Medulla oblongata (tissue), 1 donor: ENCODE data around the gene RNF150.

Experiments
- DNase-seq: peaks from one replicate; pipeline ENCODE4 v3.0.0-alpha.2; 2015; ENCODE audit errors: extremely low spot score

Gene RNF150

DNA sequence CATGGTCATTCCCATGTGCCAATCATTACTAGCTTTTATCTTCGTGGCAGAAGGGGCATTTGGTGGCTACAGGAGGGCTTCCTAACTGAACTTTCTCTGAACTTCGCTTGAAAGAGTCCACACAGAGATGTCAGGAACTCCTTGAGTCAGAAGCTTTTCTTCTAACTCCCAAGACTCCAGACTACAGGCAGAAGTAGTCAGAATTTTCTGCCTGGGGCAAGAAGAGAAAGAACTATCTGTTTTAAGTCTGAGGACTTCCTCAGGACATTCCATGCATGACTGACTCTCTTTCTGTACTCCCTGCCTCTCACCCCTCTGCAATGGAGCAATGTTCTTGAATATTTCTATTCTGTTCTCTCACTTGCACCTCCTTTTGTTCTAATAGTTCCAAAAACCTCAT is 206.6 kb downstream of the RNF150 start:
- no peak for DNase-seq

DNA sequence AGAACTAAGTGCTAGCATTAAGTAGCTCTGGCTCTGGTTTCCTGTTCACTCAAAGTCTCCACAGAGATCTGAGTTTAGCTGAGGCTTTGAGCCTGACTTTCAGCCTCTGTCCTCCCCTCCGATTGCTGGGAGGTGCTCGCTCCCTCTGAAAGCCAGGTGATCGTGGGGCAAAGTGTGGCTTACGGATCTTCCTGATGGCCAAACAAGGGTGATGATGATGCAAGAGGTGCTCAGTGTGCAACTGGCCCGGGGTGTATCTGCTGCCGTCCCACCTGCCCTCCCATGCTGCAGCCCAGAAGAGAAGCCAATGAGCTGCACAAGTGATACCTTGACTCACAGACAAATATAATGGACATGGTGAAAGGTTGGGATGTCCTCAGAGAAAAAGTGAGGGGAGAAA is 207.9 kb downstream of the RNF150 start:
- DNase-seq: no peak

- DNase-seq: no peak
Observed at GRCh38 chr4:140924761-140925392, 208.4 kb downstream of the RNF150 start.

DNA sequence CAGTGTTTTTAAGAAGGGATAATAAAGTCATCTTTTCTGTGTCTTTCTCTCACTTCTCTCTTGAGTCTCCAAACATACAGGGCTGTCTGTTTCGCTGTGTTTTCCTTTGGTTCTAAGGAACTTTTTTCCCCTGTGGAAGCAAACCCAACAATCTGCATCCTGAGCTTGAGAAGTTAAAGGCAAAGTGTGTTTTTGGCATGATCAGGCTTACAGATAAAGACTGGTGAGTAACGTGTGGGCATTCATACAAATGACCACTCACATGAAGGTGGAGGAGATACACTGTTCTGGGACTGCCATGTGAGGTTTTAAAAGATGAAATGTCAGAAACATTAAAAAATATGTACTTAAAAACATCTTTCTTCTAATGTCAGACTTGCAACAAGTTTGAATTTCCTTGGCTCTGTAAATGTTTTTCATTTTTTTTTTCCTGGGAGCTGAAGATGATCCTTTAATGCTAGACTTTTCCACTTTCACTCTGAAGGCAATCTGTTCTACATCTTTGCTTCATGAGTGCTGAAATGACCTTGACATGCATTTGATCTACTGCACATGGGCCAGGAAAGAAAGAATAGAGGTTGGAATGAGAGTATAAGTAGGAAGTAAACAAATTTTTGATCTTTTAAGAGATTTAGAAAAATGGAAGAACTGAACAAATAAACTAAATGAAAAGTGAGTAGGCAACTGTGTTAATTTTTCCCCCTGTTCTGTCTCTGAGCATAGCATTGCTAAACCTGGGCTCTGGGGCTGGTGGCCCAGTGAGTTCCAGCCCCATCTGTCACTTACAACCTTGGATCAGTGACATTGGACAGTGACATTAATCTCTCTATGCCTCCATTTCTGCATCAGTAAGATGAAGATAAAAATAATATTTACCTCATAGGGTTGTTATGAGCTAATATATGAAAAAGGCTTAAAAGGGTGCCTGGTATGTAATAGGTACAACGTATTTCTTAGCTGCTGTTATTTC is 226.0 kb downstream of the RNF150 start:
- no peak for DNase-seq

DNA sequence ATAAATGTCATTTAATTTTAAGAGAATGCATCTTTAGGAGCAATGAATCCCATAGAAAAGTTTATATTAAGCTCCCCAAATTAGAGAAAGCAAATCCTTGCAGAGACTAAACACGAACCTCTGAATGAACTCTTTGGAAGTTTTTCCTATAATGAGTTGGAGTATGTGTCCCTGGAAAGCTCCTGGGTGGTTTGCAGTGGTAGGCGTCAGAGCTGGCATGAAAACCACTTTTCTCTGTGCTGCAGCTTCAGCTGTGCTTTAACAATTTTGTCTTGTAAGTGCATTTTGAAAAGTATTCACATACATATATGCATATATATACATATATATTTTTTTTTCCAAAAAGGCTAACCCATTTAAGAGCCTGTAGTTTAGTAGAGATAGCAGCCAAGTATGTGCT is 228.4 kb downstream of the RNF150 start:
- DNase-seq: no peak

DNA sequence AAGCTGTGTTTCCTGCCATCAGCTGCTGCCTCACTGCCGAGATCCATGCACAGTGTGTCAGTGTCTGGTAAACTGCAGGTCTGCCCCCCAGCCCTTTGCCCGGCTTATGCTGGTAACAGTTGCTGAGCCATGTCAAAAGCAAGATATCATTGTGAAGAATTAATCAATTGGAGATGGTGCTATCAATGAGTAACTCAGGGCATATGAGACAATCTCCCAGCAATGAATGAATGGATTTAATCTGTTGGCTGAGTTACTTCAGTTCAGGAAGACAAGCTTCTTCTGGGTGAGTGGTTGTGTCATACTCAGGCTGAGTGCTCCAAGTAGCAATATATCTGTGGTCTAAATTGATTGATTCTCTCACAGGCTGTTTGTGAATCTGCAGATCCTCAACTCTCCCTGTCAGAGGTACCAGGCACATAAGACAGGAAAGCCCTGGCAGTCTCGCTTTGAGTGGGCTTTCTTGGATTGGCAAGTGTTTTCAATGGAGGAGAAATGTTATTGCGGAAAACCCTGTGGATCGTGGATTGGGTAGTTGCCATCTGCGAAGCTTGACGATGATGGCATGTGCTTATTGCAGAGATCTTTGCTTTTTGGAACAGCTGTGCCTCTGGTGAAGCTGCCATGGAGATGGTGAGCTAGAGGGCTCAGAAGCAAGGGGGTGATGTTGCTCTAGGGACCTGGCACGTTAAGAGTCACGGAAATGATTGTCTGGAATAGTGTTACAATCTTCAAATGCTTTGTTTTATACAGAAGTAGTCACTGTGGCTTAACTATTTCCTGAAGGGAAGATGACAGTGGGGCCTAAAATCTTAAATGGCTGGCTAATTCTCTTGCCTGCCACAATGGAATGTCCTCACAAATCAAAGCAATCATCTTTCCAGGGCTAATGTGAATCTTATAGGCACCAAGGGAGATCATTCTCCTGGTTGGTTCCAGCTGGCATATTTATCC is 229.5 kb downstream of the RNF150 start:
- DNase-seq: no peak

- no peak for DNase-seq
Observed at GRCh38 chr4:140901736-140902336, 231.4 kb downstream of the RNF150 start.

- DNase-seq: no peak
Observed at GRCh38 chr4:140893939-140894338, 239.3 kb downstream of the RNF150 start.

GRCh38 chr4:140888054-140888453 is 245.2 kb downstream of the RNF150 start:
- DNase-seq: no peak

DNA sequence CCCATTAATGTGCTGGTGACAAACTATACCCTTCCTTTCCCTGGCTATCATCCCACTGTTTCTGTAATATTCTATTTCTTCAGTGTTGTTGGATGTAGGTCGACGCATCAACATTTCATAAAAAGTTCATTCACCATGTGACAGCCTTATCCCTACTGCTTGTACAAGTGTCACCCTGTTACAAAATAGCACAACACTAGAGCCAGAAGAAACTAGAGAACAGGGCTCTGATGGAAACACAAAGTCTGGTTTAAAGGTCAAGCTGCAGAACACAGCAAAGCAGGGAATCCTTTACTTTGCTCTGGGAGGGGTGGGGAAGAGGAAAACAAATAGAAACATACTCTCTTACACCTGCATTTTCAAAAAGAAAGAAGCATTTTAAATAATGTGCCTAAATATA is 245.8 kb downstream of the RNF150 start:
- no peak for DNase-seq

- DNase-seq: peak; percentile 63
Observed at GRCh38 chr4:140884431-140885058, 248.7 kb downstream of the RNF150 start.

DNA sequence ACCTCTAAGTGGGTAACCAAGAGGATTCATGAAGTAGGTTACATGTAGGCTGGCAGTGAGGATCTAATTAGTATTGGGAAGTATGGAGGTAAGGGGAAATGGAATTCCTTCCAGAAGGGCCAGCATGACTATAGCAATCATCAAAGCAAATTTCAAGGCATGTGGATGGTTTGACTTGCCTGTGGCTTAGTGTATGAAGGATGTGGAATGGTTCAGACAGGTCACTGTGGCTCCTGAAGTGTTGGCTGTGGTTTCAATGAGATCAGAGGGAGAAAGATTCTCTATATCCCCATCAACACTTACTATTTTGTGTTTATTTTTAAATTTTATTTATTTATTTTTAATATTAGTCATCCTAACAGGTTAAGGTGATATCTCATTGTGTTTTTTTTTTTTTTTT is 255.5 kb downstream of the RNF150 start:
- no peak for DNase-seq

- DNase-seq: peak; percentile 21
Observed at GRCh38 chr4:140876615-140877364, 256.5 kb downstream of the RNF150 start.

- peak; percentile 12 for DNase-seq
Observed at GRCh38 chr4:140875746-140876452, 257.4 kb downstream of the RNF150 start.

GRCh38 chr4:140874056-140874455 is 259.2 kb downstream of the RNF150 start:
- no peak for DNase-seq

- no peak for DNase-seq
Observed at GRCh38 chr4:140871368-140871767, 261.9 kb downstream of the RNF150 start.

DNA sequence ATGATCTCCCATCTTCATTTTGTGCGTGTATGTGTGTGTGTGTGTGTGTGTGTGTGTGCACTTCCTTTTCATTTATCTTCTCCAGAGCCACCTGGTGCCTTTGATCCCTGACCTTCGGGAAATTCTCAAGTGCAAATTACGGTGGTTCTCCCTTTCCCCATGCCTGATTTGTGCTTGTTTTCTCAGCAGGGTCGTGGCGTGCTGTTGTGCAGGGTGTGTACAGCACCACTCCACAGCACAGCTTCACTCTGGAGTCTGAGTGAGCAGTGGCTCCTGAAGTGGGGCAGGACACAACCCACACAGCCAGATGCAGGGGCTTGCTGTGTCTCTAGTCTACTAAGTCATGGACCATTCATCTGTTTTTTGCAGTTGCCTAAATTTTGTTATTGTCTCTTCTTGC is 262.8 kb downstream of the RNF150 start:
- DNase-seq: no peak

DNA sequence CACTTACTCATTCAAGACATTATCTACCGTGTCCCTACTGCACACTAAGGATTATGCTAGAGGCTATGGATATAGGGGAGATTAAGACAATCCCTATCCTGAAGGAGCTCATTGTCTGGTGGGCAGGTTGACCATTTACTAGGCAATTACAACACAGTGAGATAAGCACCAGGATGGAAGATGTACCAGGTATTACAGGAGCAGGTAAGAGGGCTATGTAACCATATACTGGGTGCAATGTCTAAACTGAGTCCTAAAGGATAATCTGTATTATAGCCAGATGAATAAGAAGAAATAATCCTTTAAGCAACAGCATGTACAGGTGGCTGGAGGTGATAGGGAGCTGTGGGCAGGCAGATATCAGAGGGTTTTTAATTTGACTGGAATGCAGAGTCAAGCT is 263.8 kb downstream of the RNF150 start:
- no peak for DNase-seq

DNA sequence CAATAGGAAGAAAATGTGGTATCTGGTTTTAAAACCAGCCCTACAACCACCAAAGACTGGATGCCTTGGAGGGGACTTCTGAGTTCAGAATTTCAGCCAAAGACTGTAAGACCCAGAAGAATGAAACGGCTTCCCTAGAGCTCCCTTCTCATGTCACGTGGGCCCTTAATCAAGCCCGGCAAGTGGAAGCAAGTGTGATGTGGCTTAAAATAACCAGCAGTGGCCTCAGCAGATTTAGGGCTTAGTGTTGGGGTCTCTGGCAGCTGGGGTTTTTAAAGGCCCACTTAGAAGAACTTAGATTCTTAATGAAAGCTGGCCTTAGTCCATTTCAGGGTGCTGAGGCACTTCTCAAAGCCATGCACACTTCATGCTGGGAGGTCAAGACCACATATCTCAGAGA is 265.9 kb downstream of the RNF150 start:
- no peak for DNase-seq
